ENCODE data around the gene ALKBH4. TPM values are rescaled to one million over a fixed set of nuclear protein-coding genes. Genes with fewer than 3 reads are reported as not detected.

ALKBH4 gene
- polyA plus RNA-seq, 1 donor (not counting 4 experiments of a cell fraction or from before 2014, with no cell fraction given), result 3.1 TPM

DNA sequence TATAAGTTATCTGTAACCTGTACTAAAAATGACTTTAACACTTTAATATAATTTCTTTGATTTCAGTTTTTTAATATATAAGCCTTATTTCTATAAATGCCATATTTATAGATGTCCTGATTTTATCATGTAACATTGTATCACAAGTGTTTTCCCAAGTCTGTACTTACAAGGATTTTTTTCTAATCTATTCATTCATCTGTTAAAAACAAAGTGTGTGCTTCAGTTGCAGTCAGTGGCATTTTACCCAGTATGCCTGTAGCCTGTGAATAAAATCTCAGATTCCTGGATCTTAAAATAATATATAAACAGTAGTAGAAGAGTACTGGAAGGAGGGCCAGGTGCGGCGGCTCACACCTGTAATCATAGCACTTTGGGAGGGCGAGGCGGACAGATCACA is 51.1 kb downstream of the ALKBH4 start:
- no peak for FAIRE-seq

GRCh38 chr7:102413091-102413490 is 51.6 kb downstream of the ALKBH4 start:
- no peaks in the 10 kb centered on the region for H3K9me1 ChIP-seq (ENCODE audit: control insufficient read depth, extremely low read depth, insufficient read depth, low read length)
- FAIRE-seq, result no peak
- H2AFZ ChIP-seq (ENCODE audit: control insufficient read depth, low read length), result no peak overlapping the region

More for the DNA sequence above, 51.1 kb downstream of the ALKBH4 start:
- TF ChIP-seq CTCF (optimal IDR thresholded peaks at IDR 0.05 in 1 of 3, IDR thresholded peaks at IDR 0.05 in 1 of 3, conservative IDR thresholded peaks at IDR 0.05 in 1 of 3; ENCODE audit: extremely low read depth in 1 of 3, insufficient read depth in 2 of 3, low read length in 3 of 3), result no peak
- TF ChIP-seq EZH2 (IDR thresholded peaks at IDR 0.05; ENCODE audit: low read length), result no peak
- H3K4me3 ChIP-seq (ENCODE audit: control insufficient read depth in 2 of 3, extremely low read depth in 1 of 3, insufficient read depth in 2 of 3, low read depth in 1 of 3, low read length in 3 of 3), result no peak overlapping the region
- H3K79me2 ChIP-seq (ENCODE audit: control insufficient read depth, insufficient read depth, low read length), result peaks cover 6% of the 10 kb centered on the region
- H3K27ac ChIP-seq (ENCODE audit: control insufficient read depth, insufficient read depth, low read length), result no peak overlapping the region
- H2AFZ ChIP-seq (ENCODE audit: control insufficient read depth, low read length), result no peak overlapping the region
- H3K4me2 ChIP-seq (ENCODE audit: control insufficient read depth, extremely low read depth, insufficient read depth, low read depth, low read length), result no peak overlapping the region
- no peaks in the 10 kb centered on the region for H4K20me1 ChIP-seq (ENCODE audit: control insufficient read depth, extremely low read depth, insufficient read depth, low read length)
- dilution Hi-C loops (cut with MboI; ENCODE audit: extremely low pct_ligation_motif_present, low sequenced_read_pairs), result no loop called here
- no peaks in the 10 kb centered on the region for H3K27me3 ChIP-seq (ENCODE audit: control insufficient read depth, extremely low read depth, insufficient read depth, low read length)
- H3K9ac ChIP-seq (ENCODE audit: control insufficient read depth, extremely low read depth, insufficient read depth, low read length), result no peak overlapping the region
- H3K9me3 ChIP-seq (ENCODE audit: control insufficient read depth, low read depth, low read length), result no peaks in the 10 kb centered on the region
- H3K9me1 ChIP-seq (ENCODE audit: control insufficient read depth, extremely low read depth, insufficient read depth, low read length), result no peaks in the 10 kb centered on the region
- H3K36me3 ChIP-seq (ENCODE audit: control insufficient read depth in 2 of 2, extremely low read depth in 1 of 2, insufficient read depth in 2 of 2, low read length in 2 of 2), result peaks cover 17 to 27% of the 10 kb centered on the region in 2 experiments
- no peak for DNase-seq (ENCODE audit: low read depth, low spot score)
- H3K4me1 ChIP-seq (ENCODE audit: control insufficient read depth, extremely low read depth, insufficient read depth, low read length), result no peaks in the 10 kb centered on the region

More at GRCh38 chr7:102413091-102413490, 51.6 kb downstream of the ALKBH4 start:
- no peaks in the 10 kb centered on the region for H3K4me1 ChIP-seq (ENCODE audit: control insufficient read depth, extremely low read depth, insufficient read depth, low read length)
- DNase-seq (ENCODE audit: low read depth, low spot score), result no peak
- H3K9me3 ChIP-seq (ENCODE audit: control insufficient read depth, low read depth, low read length), result no peaks in the 10 kb centered on the region
- dilution Hi-C loops (cut with MboI; ENCODE audit: extremely low pct_ligation_motif_present, low sequenced_read_pairs), result no loop called here
- TF ChIP-seq CTCF (optimal IDR thresholded peaks at IDR 0.05 in 1 of 3, IDR thresholded peaks at IDR 0.05 in 1 of 3, conservative IDR thresholded peaks at IDR 0.05 in 1 of 3; ENCODE audit: extremely low read depth in 1 of 3, insufficient read depth in 2 of 3, low read length in 3 of 3), result no peak
- TF ChIP-seq EZH2 (IDR thresholded peaks at IDR 0.05; ENCODE audit: low read length), result no peak
- H3K36me3 ChIP-seq (ENCODE audit: control insufficient read depth in 2 of 2, extremely low read depth in 1 of 2, insufficient read depth in 2 of 2, low read length in 2 of 2), result peaks cover 21 to 29% of the 10 kb centered on the region in 2 experiments
- no peak overlapping the region for H3K4me3 ChIP-seq (ENCODE audit: control insufficient read depth in 2 of 3, extremely low read depth in 1 of 3, insufficient read depth in 2 of 3, low read depth in 1 of 3, low read length in 3 of 3)
- H3K9ac ChIP-seq (ENCODE audit: control insufficient read depth, extremely low read depth, insufficient read depth, low read length), result no peak overlapping the region
- no peak overlapping the region for H3K4me2 ChIP-seq (ENCODE audit: control insufficient read depth, extremely low read depth, insufficient read depth, low read depth, low read length)
- no peak overlapping the region for H3K27ac ChIP-seq (ENCODE audit: control insufficient read depth, insufficient read depth, low read length)
- H3K27me3 ChIP-seq (ENCODE audit: control insufficient read depth, extremely low read depth, insufficient read depth, low read length), result no peaks in the 10 kb centered on the region
- H4K20me1 ChIP-seq (ENCODE audit: control insufficient read depth, extremely low read depth, insufficient read depth, low read length), result no peaks in the 10 kb centered on the region
- H3K79me2 ChIP-seq (ENCODE audit: control insufficient read depth, insufficient read depth, low read length), result peaks cover 6% of the 10 kb centered on the region
